ENCODE data around the gene PPP2R5C.

The PPP2R5C gene

GRCh38 chr14:101716077-101716950 lies 45.2 kb upstream of the PPP2R5C start:
- H3K36me3 ChIP-seq (ENCODE audit: control insufficient read depth, low read length) = no peaks in the 10 kb centered on the region
- no peaks in the 10 kb centered on the region for H3K4me1 ChIP-seq (ENCODE audit: control insufficient read depth, low read length)
- TF ChIP-seq CTCF (IDR thresholded peaks at IDR 0.05; ENCODE audit: low read depth, low read length, poor library complexity, severe bottlenecking) (no peak), EZH2phosphoT487 (IDR thresholded peaks at IDR 0.05; ENCODE audit: borderline replicate concordance, low read length) (no peak)
- H3K27ac ChIP-seq (ENCODE audit: low read depth, low read length) = no peak overlapping the region
- no peaks in the 10 kb centered on the region for H4K20me1 ChIP-seq (ENCODE audit: control insufficient read depth, insufficient read depth, low read depth, low read length)
- H3K9me2 ChIP-seq (replicated peaks; ENCODE audit: control insufficient read depth, low read length) = no peaks in the 10 kb centered on the region
- no peaks in the 10 kb centered on the region for H3K9me3 ChIP-seq (ENCODE audit: control insufficient read depth, insufficient read depth, low read length)
- H3K4me2 ChIP-seq (ENCODE audit: low read length) = no peak overlapping the region
- no peak overlapping the region for H3K4me3 ChIP-seq (ENCODE audit: low read length)
- no peaks in the 10 kb centered on the region for H3F3A ChIP-seq (ENCODE audit: control insufficient read depth, insufficient read depth)
- no peaks in the 10 kb centered on the region for H3K79me2 ChIP-seq (ENCODE audit: control insufficient read depth, low read length)
- no peaks in the 10 kb centered on the region for H3K27me3 ChIP-seq (ENCODE audit: control insufficient read depth, low read length)

DNA sequence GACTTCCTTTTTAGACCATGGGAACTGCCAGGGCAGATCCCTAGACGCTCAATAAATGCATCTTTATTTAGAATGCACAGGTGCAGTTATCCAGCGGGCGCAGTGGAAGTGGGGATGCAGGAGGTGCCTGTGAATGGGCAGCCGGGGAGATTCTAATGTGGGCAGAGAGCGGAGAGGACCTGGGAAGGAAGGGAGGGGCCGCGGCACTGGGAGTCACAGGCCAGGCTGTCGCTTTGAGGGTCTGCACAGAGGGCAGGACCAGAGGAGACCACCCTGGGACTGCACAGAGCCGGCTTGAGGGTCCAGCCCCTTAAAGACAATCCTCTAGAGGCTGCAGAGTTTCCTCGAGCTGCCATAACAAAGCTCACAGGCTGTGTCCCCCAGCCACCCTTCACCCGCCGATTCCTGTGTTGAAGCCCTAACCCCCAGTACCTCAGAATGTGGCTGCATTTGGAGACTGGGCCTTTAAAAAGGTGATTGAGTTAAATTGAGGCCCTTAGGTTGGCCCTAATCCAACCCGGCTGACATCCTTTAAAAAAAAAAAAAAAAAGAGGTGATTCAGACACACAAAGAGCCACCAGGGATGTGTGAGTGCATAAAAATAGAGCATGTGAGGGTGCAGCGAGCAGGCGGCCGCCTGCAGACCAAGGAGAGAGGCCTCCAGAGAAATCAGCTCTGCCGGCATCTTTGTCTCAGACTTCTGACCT lies 44.4 kb upstream of the PPP2R5C start:
- no peak overlapping the region for H3K27ac ChIP-seq (ENCODE audit: low read depth, low read length)
- H3K4me1 ChIP-seq (ENCODE audit: control insufficient read depth, low read length) = peaks cover 5% of the 10 kb centered on the region
- no peak overlapping the region for H3K4me2 ChIP-seq (ENCODE audit: low read length)
- no peaks in the 10 kb centered on the region for H4K20me1 ChIP-seq (ENCODE audit: control insufficient read depth, insufficient read depth, low read depth, low read length)
- H3K9me3 ChIP-seq (ENCODE audit: control insufficient read depth, insufficient read depth, low read length) = no peaks in the 10 kb centered on the region
- H3K9me2 ChIP-seq (replicated peaks; ENCODE audit: control insufficient read depth, low read length) = no peaks in the 10 kb centered on the region
- no peaks in the 10 kb centered on the region for H3K36me3 ChIP-seq (ENCODE audit: control insufficient read depth, low read length)
- no peak overlapping the region for H3K4me3 ChIP-seq (ENCODE audit: low read length)
- no peaks in the 10 kb centered on the region for H3K27me3 ChIP-seq (ENCODE audit: control insufficient read depth, low read length)
- H3F3A ChIP-seq (ENCODE audit: control insufficient read depth, insufficient read depth) = no peaks in the 10 kb centered on the region
- H3K79me2 ChIP-seq (ENCODE audit: control insufficient read depth, low read length) = no peaks in the 10 kb centered on the region
- TF ChIP-seq EZH2phosphoT487 (IDR thresholded peaks at IDR 0.05; ENCODE audit: borderline replicate concordance, low read length) = no peak
- no peak for TF ChIP-seq CTCF (IDR thresholded peaks at IDR 0.05; ENCODE audit: low read depth, low read length, poor library complexity, severe bottlenecking)

- Histone ChIP-seq H3K27ac (ENCODE audit: low read depth, low read length) (no peak overlapping the region), H3K4me3 (ENCODE audit: low read length) (no peak overlapping the region), H3K27me3 (ENCODE audit: control insufficient read depth, low read length) (no peaks in the 10 kb centered on the region), H4K20me1 (ENCODE audit: control insufficient read depth, insufficient read depth, low read depth, low read length) (no peaks in the 10 kb centered on the region), H3K4me1 (ENCODE audit: control insufficient read depth, low read length) (peaks cover 11% of the 10 kb centered on the region), H3K9me2 (replicated peaks; ENCODE audit: control insufficient read depth, low read length) (no peaks in the 10 kb centered on the region), H3K36me3 (ENCODE audit: control insufficient read depth, low read length) (no peaks in the 10 kb centered on the region), H3K79me2 (ENCODE audit: control insufficient read depth, low read length) (no peaks in the 10 kb centered on the region), H3F3A (ENCODE audit: control insufficient read depth, insufficient read depth) (no peaks in the 10 kb centered on the region), H3K4me2 (ENCODE audit: low read length) (no peak overlapping the region), H3K9me3 (ENCODE audit: control insufficient read depth, insufficient read depth, low read length) (no peaks in the 10 kb centered on the region)
- TF ChIP-seq CTCF (IDR thresholded peaks at IDR 0.05; ENCODE audit: low read depth, low read length, poor library complexity, severe bottlenecking) (no peak), EZH2phosphoT487 (IDR thresholded peaks at IDR 0.05; ENCODE audit: borderline replicate concordance, low read length) (no peak)
Observed at GRCh38 chr14:101717663-101718490, 43.6 kb upstream of the PPP2R5C start.

Measured in DOHH2 (cell line).